Uterine smooth muscle cell (primary cell): ENCODE results near the gene CLEC11A. TPM values are rescaled to one million over a fixed set of nuclear protein-coding genes. Genes with fewer than 3 reads are reported as not detected.

Experiments
- total RNA-seq: library from RNA; depleted of rRNA; stranded (reverse); fragments of >200 nt; gene quantifications from 2 replicates; pipeline ENCODE4 v1.2.3, GENCODE V29; 2014

Gene CLEC11A
- total RNA-seq: 79.9 and 87.2 TPM in 2 replicates

GRCh38 chr19:50723069-50723468 lies at the start of gene CLEC11A:
CLEC11A (plus strand) TSS chr19:50723364; CDS start chr19:50723526, 162 bp downstream.

GRCh38 chr19:50719566-50719965 lies 3.6 kb upstream of the CLEC11A start, which contains the start of gene SHANK1:
SHANK1 (minus strand) TSS chr19:50719802; CDS start chr19:50716919, 2,883 bp downstream.

GRCh38 chr19:50770164-50770563 lies 47.0 kb downstream of the CLEC11A start, which contains the start of gene GPR32:
GPR32 (plus strand) TSS chr19:50770464; CDS start chr19:50770601, 137 bp downstream.

Other genes with a start within 250 kb of the CLEC11A start
- gene EMC10, start 246.9 kb upstream of the CLEC11A start, total RNA-seq: 29.9 and 48.5 TPM in 2 replicates
- 0.37 TPM in 1 of 2 replicates, not detected in the other for gene GARIN5A, start 246.5 kb upstream of the CLEC11A start, total RNA-seq
- 31.3 and 32.5 TPM in 2 replicates for gene JOSD2, start 212.2 kb upstream of the CLEC11A start, total RNA-seq
- gene ASPDH, start 209.5 kb upstream of the CLEC11A start, total RNA-seq: not detected in 2 replicates
- 0.12 TPM in 1 of 2 replicates, not detected in the other for gene LRRC4B, start 154.9 kb upstream of the CLEC11A start, total RNA-seq
- gene SYT3, start 83.5 kb upstream of the CLEC11A start, total RNA-seq: 0.11 and 0.25 TPM in 2 replicates
- 0.22 TPM in 1 of 2 replicates, not detected in the other for gene C19orf81, start 73.9 kb upstream of the CLEC11A start, total RNA-seq
- 13.0 and 26.0 TPM in 2 replicates for gene SHANK1, start 3.6 kb upstream of the CLEC11A start, total RNA-seq
- gene GPR32, start 47.1 kb downstream of the CLEC11A start, total RNA-seq: not detected in 2 replicates
- not detected in 2 replicates for gene ACP4, start 67.1 kb downstream of the CLEC11A start, total RNA-seq
- gene KLK1, start 100.4 kb downstream of the CLEC11A start, total RNA-seq: not detected in 2 replicates
- not detected in 2 replicates for gene KLK15, start 110.2 kb downstream of the CLEC11A start, total RNA-seq
- gene KLK3, start 131.6 kb downstream of the CLEC11A start, total RNA-seq: not detected in 2 replicates
- gene KLK2, start 150.1 kb downstream of the CLEC11A start, total RNA-seq: 0.22 TPM in 1 of 2 replicates, not detected in the other
- not detected in 2 replicates for gene KLK4, start 188.0 kb downstream of the CLEC11A start, total RNA-seq
- not detected in 2 replicates for gene KLK5, start 229.7 kb downstream of the CLEC11A start, total RNA-seq
- not detected in 2 replicates for gene KLK6, start 246.2 kb downstream of the CLEC11A start, total RNA-seq